ENCODE results near the gene TET3.

Gene TET3

DNA sequence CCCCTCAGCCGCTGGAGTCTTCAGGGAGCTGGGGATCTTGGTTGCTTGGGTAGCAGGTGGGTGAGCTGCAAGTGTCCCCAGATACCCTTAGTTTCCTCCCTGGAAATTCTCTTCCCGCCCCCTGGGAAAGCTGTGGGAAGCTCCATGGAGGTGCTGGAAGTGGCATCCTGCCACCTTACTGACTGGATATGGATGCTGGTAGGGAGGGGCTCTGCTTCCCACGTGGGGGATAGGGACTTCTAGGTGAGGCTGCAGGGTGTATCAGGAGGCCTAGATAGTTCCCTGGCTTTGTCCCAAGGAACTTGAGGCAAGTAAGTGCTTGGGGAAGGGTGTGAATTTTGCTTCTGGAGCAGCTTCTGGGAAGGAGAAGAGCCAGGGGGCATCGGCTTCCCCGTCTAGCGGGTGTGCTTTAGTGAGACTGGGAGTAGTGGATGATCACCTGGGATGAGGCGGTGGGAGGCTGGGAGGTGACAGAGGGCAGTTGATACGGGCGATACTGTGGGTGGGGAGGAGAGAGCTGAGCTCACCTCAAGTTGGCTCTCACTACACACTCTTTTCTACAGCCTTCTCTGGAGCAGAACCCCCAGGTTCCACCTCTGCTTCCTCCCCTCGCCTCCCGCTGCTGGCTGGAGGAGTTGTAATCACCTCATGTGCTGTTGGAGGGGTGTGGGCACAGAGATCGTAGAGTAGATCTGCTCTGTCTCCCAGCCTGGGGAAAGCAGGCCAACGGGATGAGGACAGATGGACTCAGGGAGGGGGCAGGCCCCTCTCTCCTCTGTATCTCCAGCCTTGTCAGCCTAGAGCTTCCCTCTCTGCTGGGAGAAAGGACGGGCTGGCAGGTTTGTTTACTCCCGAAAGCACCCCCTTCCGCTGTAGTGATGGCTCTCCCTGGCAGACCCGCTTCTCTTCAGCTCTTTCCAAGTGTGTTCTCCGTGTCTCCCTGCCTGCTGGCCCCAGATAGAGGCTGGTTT, 19.8 kb downstream of the TET3 start:
- no peak for DNase-seq (ENCODE audit: low spot score)

GRCh38 chr2:74005786-74006185, 21.1 kb downstream of the TET3 start:
- no peak for DNase-seq (ENCODE audit: low spot score)

DNA sequence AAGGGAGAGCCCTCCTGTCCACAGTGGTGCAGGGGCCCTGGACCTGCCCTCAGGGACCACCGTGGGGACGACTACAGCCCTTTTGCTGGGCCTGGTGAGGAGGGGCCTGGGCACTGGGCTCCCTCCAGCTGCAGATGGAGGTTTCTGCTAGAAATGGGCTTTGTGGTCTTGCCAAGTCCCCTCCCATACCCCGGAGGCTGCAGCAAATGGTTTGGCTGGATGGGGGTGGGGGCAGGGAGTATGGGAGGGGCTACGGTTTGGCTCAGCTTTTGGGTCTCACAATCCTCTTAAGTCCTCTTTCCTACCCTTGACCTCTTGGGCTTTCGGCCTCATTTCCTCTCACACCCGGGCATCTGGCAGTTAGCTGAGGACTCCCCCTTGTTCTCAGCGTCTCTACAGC, 21.7 kb downstream of the TET3 start:
- DNase-seq (ENCODE audit: low spot score): no peak

DNA sequence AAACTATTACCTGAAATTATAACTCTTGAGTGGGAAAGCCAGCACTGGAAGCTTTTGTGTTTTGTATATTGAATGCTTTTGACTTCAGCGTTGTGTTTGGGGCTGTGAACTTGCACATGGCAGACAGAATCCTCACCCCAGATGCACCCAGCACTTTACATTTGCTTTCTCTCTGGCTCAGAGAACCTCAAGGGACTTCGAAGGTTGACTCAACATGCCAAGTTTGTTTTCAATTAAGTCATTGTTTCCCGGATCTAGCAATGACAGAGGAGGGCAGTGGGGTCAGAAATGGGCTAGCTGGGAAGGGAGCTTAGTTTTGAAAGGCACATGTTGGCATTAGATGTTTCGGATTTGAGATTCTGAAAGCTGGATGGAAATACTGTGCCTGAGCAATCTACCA, 22.4 kb downstream of the TET3 start:
- DNase-seq (ENCODE audit: low spot score): no peak

GRCh38 chr2:74007711-74008110, 23.0 kb downstream of the TET3 start:
- DNase-seq (ENCODE audit: low spot score): no peak

- no peak for DNase-seq (ENCODE audit: low spot score)
Measured at GRCh38 chr2:74008761-74009395, 24.2 kb downstream of the TET3 start.

DNA sequence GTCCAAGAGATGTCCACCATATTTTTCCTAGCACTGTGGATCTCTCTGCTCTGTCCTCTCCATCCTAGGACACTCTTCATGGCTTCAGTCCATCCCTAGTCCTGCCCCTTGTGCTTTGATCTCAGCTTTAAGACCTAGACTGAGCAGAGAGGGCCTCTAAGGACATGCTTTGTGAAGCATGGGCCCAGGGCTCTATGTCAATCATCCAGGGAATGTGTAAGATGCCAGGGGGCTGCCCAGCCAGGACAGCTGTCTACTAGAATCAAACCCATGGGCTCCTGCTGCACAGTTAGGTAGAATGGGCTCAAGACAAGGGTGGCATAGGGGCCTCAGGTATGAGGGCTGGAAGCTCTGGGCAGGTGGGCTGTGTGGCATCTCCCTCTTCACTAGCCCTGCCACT, 24.9 kb downstream of the TET3 start:
- DNase-seq (ENCODE audit: low spot score): no peak

- no peak for DNase-seq (ENCODE audit: low spot score)
Measured at GRCh38 chr2:74010087-74010541, 25.4 kb downstream of the TET3 start.

DNA sequence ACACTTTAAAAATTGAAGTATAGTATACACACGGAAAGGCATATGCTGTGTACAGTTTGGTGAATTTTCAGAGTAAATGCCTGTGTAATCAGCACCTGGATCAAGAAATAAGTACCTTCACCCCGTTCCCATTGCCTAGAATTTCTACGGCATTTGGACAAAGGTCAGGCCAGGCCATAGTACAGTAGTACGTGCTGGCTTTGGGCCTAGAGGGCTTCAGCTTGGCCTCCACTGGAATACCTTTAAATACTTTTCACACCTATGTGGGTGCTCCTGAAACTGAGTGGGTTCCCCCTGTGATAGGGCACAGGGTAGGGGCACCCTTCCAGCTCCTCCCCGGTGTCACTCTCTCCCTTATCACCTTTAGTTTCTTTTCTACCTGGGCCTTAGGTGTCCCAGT, 26.5 kb downstream of the TET3 start:
- DNase-seq (ENCODE audit: low spot score): no peak

GRCh38 chr2:74014813-74015212, 30.1 kb downstream of the TET3 start:
- DNase-seq (ENCODE audit: low spot score): no peak

DNA sequence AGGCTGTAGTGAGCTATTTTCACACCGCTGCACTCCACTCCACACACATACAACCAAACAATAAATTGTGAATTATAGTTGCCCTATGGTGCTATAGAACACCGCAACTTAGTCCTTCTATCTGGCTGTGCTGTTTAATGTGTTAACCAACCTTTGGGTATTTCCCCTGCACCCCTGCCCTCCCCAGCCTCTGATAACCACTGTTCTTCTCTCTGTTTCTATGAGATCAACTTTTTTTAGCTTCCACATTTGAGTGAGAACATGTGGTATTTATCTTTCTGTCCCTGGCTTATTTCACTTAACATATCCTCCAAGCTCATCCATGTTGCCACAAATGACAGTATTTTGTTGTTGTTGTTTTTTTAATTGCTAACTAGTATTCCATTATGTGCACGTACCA, 32.5 kb downstream of the TET3 start:
- no peak for DNase-seq (ENCODE audit: low spot score)

DNA sequence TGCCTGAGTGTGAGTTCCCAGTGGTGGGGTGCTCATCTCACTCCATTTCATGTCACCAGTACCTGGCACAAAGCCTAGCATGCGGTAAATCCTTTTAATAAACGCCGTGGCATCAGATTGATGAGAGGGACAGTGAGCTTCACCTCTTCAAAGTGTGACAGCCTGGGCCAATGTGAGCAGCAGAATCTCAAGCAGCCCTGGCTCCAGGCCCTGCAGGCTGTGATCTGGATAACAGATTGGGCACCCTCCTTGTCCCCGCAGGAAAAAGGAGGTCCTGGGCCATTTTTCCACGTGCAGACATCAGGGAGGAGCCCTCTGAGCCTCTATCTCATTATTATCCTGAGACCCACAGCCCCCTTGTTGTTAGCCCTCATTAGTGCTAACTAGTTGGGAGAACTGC, 34.8 kb downstream of the TET3 start:
- DNase-seq (ENCODE audit: low spot score): no peak

- DNase-seq (ENCODE audit: low spot score): no peak
Measured at GRCh38 chr2:74020702-74021406, 36.1 kb downstream of the TET3 start.

DNA sequence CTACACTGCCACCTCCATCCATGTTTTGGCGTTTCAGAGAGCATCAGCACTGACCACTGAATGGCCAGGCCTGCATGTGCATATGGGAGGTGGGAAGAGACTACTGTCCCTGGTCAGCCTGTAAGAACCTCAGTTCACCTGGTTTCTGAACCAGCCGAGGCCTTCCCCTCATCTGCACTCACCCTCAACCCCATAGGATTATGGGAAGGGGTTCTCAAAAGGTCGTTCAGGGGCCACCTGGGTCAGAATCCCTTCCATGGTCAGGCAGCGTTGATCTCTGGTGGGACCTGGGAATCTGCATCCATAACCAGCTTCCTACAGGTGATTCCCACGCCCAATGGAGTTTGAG, 36.7 kb downstream of the TET3 start:
- no peak for DNase-seq (ENCODE audit: low spot score)

GRCh38 chr2:74024216-74024615, 39.5 kb downstream of the TET3 start:
- no peak for DNase-seq (ENCODE audit: low spot score)

- DNase-seq (ENCODE audit: low spot score): no peak
Measured at GRCh38 chr2:74025971-74026612, 41.4 kb downstream of the TET3 start.

- DNase-seq (ENCODE audit: low spot score): no peak
Measured at GRCh38 chr2:74026687-74027241, 42.1 kb downstream of the TET3 start.

DNA sequence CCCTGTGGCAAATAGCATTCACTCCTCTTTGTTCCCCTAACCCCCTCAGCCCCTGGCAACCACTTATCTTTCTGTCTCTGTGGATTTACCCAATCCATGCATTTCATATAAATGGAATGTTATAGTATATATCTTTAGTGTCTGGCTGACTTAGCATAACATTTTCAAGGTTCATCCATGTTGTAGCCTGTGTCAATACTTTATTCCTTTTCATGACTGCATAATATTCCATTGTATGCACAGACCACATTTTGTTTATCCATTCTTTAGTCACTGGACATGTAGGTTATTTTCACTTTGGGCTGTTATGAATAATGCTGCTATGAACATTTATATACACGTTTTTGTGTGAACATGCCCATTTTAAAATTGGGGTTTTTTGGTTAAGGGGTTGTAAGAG, 42.8 kb downstream of the TET3 start:
- no peak for DNase-seq (ENCODE audit: low spot score)

DNA sequence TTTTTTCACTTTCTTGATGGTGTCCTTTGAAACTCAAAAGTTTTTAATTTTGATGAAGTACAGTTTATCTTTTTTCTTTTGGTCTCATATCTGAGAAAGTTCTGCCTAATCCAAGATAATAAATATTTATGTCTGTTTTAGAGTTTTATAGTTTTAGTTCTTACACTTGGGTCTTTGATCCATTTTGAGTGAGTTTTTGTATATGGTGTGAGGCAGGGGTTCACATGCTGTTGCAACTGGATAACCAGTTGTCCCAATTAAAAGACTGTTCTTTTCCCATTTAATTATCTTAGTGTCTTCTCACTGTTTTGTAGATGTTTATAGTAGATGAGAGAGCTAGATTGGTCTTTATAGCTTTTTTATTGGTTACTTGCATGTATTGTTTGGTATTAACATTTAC, 43.6 kb downstream of the TET3 start:
- DNase-seq (ENCODE audit: low spot score): no peak

GRCh38 chr2:74028741-74029140, 44.0 kb downstream of the TET3 start:
- no peak for DNase-seq (ENCODE audit: low spot score)

DNA sequence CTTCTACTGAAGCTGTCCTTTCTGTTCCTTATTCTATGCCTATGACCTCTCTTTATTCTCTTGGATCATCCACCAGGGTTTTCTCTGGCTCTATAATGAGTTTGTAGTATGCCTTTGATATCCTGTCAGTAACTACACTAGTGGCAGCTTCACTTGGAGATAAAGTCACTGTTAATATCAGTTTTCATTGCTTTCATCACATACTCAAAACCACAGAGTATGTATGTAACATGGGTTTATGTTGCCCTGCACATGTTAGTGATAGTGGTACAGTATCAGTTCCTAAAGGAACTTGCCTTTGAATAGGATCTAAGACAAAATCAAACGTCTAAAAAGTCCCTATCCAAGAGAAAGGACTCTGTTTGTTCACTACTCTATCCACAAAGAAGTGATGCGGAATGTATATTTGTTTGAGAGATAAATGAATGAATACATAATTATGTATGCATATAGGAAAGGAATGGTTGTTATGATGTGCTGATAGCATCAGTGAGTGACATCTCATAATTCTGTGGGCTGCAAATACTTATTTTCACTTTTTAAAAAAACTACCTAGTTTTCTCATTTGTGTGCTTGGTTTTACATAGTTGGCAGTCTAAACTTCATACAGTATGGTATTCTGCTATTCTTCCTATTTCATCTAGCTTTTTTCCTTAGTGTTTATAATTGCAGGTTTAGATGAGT, 45.1 kb downstream of the TET3 start:
- DNase-seq (ENCODE audit: low spot score): no peak

DNA sequence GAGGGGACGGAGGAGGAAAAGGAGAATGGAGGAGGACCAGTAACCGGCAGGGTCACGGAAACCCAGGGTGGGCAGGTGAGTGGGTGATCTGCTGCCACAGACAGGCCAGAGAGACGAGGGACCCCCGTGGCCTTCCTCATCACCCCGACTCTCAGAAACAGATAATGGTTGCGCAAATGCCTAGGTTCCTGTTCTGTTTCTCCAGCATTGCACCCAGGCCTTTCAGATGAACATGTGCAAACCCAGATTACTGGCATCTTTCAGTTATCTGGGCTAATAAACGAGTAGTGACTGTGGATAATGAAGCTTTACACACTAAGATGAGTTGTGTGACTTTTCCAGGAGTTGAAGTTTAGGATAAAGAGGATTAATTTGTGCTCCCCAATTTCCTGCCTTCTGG, 46.5 kb downstream of the TET3 start:
- no peak for DNase-seq (ENCODE audit: low spot score)
